ENCODE measurements around the gene ATP2B2. TPM values are rescaled to one million over a fixed set of nuclear protein-coding genes. Genes with fewer than 3 reads are reported as not detected.
"Not testable (repeated sequence)": the region's sequence is repeated elsewhere in the genome, so short reads cannot be mapped to it uniquely, and the experiment has no call there.

ATP2B2 gene
- total RNA-seq, 2 experiments from 2014 or later: not detected

DNA sequence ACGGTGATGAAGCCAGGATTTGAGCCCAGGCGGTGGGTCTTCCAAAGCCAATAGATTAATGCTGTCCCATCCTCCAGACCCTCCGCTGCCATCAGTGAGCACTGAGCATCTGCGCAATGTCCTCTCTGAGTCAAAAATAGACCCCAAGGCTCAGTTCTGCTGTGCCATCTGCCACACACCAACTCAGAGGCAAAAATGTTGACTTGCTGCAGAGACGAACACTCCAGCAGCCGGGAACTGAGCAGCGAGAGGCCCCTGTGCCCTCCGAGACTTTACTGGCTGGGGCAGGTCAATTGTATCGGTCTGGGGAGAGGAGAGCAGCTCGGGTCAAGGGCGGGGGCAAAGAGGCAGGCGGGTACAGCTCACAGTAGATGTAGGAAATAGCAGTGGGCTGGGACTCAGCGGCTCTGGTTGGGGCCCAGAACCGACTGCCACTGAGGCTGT lies 41.5 kb upstream of the ATP2B2 start:
- ChIA-PET POLR2A (no interaction called here), CTCF (no interaction called here)
- Mint-ChIP-seq H3K4me3 (no peak overlapping the region), H3K36me3 (ENCODE audit: low read depth) (peaks cover 2% of the 10 kb centered on the region), H3K9me3 (peaks cover 10% of the 10 kb centered on the region), H3K4me1 (peaks cover 32% of the 10 kb centered on the region), H3K27me3 (peaks cover 23% of the 10 kb centered on the region), H3K27ac (no peak overlapping the region)
- no peak for DNase-seq

DNA sequence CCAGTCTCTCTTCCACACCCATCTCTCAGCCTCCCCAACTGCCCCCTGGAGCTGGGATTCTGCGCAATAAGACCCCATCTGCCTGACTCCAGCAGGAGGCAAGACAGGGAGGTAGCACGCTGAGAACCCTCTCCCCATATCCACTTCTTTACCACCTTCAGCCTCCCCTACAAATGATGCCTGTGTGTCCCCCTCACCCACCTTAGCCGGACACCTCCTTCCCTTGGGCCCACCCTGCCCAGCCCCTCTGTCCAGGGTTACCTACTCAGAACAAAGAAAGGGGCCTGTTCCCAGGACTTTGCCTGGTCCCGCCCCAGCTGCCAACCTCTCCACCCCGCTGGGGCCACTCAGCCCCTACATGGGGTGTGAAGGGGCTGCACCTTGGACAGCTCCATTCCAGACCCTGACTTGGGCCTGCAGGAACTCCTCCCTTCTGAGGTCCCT lies 40.8 kb upstream of the ATP2B2 start:
- H3K4me3 Mint-ChIP-seq: no peak overlapping the region
- H3K36me3 Mint-ChIP-seq (ENCODE audit: low read depth): peaks cover 2% of the 10 kb centered on the region
- POLR2A ChIA-PET: no interaction called here
- peaks cover 27% of the 10 kb centered on the region for H3K27me3 Mint-ChIP-seq
- H3K4me1 Mint-ChIP-seq: peaks cover 25% of the 10 kb centered on the region
- no peak overlapping the region for H3K27ac Mint-ChIP-seq
- DNase-seq: peak; percentile 9
- H3K9me3 Mint-ChIP-seq: peaks cover 13% of the 10 kb centered on the region
- CTCF ChIA-PET: no interaction called here

DNA sequence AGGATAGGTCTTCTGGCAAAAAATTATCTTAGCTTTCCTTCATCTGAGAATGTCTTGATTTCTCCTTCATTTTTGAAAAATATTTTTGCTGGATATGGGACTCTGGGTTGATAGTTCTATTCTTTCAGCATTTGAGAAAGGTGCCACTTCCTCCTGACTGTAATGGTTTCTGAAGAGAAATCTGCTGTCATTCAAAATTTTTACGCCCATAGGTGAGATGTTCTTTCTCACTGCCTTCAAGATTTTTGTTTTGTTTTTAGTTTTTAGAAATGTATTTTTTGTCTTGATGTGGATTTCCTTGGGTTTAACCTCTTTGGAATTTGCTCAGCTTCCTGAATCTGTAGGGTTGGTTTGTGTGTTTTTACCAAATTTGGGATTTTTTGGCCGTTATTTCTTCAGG lies 37.1 kb upstream of the ATP2B2 start:
- Mint-ChIP-seq H3K27ac (no peak overlapping the region), H3K4me3 (no peak overlapping the region), H3K4me1 (no peaks in the 10 kb centered on the region), H3K9me3 (peaks cover 13% of the 10 kb centered on the region), H3K36me3 (ENCODE audit: low read depth) (peaks cover 2% of the 10 kb centered on the region), H3K27me3 (peaks cover 39% of the 10 kb centered on the region)
- CTCF ChIA-PET: no interaction called here
- no peak for DNase-seq
- POLR2A ChIA-PET: interaction anchor here (0.6 kb wide), 1 partner anchor 597 kb away, joined by 3 read pairs; no protein-coding TSS in a partner anchor

DNA sequence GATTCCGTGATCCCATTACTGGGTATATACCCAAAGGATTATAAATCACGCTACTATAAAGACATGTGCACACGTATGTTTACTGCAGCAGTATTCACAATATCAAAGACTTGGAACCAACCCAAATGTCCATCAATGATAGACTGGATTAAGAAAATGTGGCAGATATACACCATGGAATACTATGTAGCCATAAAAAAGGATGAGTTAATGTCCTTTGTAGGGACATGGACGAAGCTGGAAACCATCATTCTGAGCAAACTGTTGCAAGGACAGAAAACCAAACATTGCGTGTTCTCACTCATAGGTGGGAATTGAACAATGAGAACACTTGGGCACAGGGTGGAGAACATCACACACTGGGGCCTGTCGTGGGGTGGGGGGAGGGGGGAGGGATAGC lies 35.0 kb upstream of the ATP2B2 start:
- POLR2A ChIA-PET; DNase-seq; H3K27ac Mint-ChIP-seq; H3K4me3 Mint-ChIP-seq; H3K36me3 Mint-ChIP-seq (ENCODE audit: low read depth); H3K4me1 Mint-ChIP-seq; CTCF ChIA-PET: not testable (repeated sequence)
- H3K27me3 Mint-ChIP-seq: peaks cover 41% of the 10 kb centered on the region
- H3K9me3 Mint-ChIP-seq: peaks cover 13% of the 10 kb centered on the region

DNA sequence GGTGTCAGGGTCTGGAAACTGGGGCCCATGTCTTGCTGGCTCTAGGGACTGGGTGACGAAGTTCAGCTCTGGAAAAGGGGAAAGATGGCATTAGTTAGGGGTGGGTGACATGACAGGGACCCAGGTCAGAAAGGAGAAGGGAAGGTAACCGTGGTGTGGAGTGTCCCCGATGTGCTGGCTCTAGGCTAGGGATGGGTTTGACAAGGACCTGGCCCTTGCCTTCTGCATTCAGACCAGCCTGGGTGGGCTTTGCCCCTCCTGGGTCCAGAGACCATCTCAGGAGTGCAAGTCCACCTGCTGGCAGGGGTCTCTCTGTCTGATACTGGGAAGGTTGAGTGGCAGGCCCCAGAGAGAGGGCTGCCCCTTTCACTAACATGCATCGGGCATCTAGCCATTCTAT lies 28.7 kb upstream of the ATP2B2 start:
- H3K27me3 Mint-ChIP-seq: peaks cover 15% of the 10 kb centered on the region
- POLR2A ChIA-PET: no interaction called here
- no peaks in the 10 kb centered on the region for H3K36me3 Mint-ChIP-seq (ENCODE audit: low read depth)
- H3K4me1 Mint-ChIP-seq: no peaks in the 10 kb centered on the region
- H3K9me3 Mint-ChIP-seq: no peaks in the 10 kb centered on the region
- H3K27ac Mint-ChIP-seq: no peak overlapping the region
- no peak for DNase-seq
- CTCF ChIA-PET: interaction anchor here (0.7 kb wide), 1 partner anchor 18 kb away, joined by 3 read pairs; no protein-coding TSS in a partner anchor
- no peak overlapping the region for H3K4me3 Mint-ChIP-seq

DNA sequence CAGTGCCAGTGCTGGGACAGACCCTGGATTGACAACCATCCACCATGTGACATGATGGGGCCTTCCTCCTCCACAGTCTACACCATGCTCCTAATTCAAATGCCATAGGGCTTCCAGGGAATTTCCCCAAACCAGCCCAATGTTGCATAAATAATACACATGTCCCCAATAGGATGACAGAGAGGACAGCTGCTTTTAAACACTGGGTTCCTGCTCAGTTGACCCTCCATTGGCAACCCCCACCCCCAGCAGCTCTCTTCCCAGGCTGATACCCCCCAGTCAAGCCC lies 28.3 kb upstream of the ATP2B2 start:
- Mint-ChIP-seq H3K4me3 (no peak overlapping the region), H3K36me3 (ENCODE audit: low read depth) (no peaks in the 10 kb centered on the region), H3K27ac (no peak overlapping the region), H3K9me3 (no peaks in the 10 kb centered on the region), H3K27me3 (peaks cover 11% of the 10 kb centered on the region), H3K4me1 (no peaks in the 10 kb centered on the region)
- no peak for DNase-seq
- CTCF ChIA-PET: interaction anchor here (1.1 kb wide), 1 partner anchor 205 kb away, joined by 3 read pairs; no protein-coding TSS in a partner anchor
- POLR2A ChIA-PET: no interaction called here

DNA sequence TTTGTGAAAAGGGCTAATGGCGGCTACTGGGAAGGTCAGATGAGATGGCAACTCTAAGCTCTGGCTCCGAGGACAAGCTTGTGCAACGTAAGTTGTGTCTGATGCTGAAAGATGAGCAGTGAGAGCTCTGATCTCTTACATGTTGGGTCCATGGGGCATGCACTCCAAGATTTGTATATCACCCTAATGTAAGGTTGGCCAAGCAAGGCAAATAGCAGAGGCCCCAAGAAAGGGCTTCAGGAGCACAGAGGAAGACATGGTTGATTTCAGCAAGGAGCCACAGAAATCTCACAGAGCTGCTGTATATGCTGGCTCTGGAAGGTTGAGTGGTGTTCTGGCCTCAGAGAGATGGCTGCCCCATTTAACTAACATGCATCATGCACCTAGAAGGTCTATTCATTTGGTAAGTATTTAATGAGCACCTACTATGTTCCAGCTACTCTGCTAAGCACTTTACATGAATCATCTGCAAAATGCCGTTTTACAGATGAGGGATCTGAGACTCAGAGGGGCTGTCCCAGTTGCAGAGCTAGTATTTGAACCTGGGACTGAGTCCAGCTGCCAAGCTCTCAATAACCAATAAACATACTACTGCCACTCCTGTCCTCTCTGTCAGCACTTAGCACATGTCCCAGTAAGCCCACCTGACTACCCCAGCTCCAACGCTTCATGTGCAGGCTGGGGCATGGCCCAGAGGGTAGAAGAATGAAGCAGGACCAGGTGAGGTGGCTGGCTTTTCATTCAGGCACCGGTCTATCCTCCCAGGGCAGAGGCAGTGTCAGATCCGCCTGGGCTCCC lies 27.8 kb upstream of the ATP2B2 start:
- Mint-ChIP-seq H3K36me3 (ENCODE audit: low read depth) (no peaks in the 10 kb centered on the region), H3K4me1 (no peaks in the 10 kb centered on the region), H3K27me3 (peaks cover 7% of the 10 kb centered on the region), H3K4me3 (no peak overlapping the region), H3K9me3 (no peaks in the 10 kb centered on the region), H3K27ac (no peak overlapping the region)
- CTCF ChIA-PET: interaction anchor here (1.1 kb wide), 2 partner anchors 70 to 205 kb away, joined by 3 read pairs; no protein-coding TSS in a partner anchor
- no peak for DNase-seq
- POLR2A ChIA-PET: no interaction called here

DNA sequence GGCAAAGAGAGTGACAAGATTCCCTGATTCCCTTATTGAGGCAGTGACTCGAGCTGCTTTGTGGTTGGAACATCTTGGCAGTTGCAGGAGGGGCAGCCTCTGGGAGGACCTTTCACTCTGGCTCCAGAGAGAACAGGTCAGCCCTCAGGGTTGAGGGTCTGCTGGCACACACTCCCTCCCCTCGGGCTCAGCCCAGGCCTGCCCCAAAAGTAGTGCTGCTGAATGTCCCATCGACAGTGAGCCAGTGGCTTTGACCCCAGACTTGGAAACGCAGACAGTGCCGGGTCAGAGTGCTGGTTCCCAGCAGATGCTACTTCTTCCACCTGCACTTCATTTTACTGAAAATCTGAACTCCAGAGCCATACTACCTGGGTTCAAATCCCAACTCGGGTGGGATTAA lies 25.6 kb upstream of the ATP2B2 start:
- ChIA-PET CTCF (no interaction called here), POLR2A (no interaction called here)
- peaks cover 4% of the 10 kb centered on the region for H3K27me3 Mint-ChIP-seq
- no peak overlapping the region for H3K27ac Mint-ChIP-seq
- no peaks in the 10 kb centered on the region for H3K36me3 Mint-ChIP-seq (ENCODE audit: low read depth)
- no peaks in the 10 kb centered on the region for H3K4me1 Mint-ChIP-seq
- no peak overlapping the region for H3K4me3 Mint-ChIP-seq
- no peaks in the 10 kb centered on the region for H3K9me3 Mint-ChIP-seq
- DNase-seq: no peak

DNA sequence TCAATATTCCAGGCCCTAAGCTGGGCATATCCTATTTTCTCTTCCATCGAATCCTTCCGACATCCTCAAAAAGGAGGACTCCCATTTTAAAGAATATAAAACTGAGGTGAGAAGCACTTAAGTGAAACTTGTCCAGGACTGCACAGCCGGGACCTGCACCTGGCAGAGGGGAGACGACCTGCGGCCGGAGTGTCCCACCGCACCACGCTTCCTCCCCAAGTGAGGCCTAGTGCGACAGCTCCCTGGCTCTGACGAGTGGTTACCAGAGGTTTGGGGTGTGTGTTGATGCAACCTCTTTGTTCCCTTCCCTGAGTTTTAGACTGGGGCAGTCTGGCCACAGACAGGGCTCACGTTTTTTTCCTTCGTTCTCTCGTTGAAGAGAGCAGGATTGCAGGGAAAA lies 24.9 kb upstream of the ATP2B2 start:
- ChIA-PET CTCF (no interaction called here), POLR2A (no interaction called here)
- H3K4me3 Mint-ChIP-seq: no peak overlapping the region
- H3K27me3 Mint-ChIP-seq: peaks cover 10% of the 10 kb centered on the region
- H3K9me3 Mint-ChIP-seq: no peaks in the 10 kb centered on the region
- no peak for DNase-seq
- no peaks in the 10 kb centered on the region for H3K36me3 Mint-ChIP-seq (ENCODE audit: low read depth)
- H3K4me1 Mint-ChIP-seq: no peaks in the 10 kb centered on the region
- H3K27ac Mint-ChIP-seq: no peak overlapping the region

DNA sequence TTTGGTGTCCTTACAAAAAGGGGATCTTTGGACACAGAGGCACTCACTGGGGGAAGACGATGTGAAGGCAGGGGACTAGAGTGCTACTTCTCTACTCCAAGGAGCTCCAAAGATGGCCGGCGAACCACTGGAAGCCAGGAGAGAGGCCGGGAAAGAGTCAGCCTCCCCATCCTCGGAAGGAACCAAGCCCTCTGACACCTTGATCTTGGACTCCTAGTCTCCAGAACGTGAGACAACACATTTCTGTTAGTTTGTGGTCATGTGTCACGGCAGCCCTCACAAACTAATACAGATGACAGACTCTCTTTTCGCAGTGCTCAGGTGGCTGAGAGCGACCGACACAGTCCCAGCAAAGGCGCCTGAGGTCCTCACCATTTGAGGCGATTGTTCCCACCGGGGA lies 24.4 kb upstream of the ATP2B2 start:
- Mint-ChIP-seq H3K27ac (no peak overlapping the region), H3K27me3 (peaks cover 12% of the 10 kb centered on the region), H3K9me3 (no peaks in the 10 kb centered on the region), H3K36me3 (ENCODE audit: low read depth) (no peaks in the 10 kb centered on the region), H3K4me3 (no peak overlapping the region), H3K4me1 (no peaks in the 10 kb centered on the region)
- ChIA-PET POLR2A (no interaction called here), CTCF (no interaction called here)
- no peak for DNase-seq

DNA sequence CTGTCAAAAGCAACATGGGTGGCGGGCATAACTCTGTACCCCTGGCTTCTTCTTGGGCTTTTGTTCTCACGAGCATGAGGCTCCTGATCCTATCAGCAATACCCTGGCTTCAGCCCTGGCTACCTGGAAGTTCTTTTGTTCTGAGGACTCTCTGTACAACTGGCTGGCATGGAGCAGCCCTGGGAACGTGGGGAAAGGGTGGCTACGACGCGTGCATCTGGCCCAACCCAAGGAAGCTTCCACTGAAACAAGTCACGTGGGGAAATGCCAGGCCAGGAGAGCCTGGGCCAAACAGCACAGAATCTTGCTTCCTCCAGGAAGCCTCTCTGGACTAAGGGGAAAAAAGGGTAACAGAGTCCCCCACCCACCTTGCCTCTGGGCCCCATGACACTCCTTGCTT lies 22.7 kb upstream of the ATP2B2 start:
- Mint-ChIP-seq H3K27ac (no peak overlapping the region), H3K9me3 (no peaks in the 10 kb centered on the region), H3K27me3 (peaks cover 25% of the 10 kb centered on the region), H3K4me1 (no peaks in the 10 kb centered on the region), H3K4me3 (no peak overlapping the region), H3K36me3 (ENCODE audit: low read depth) (no peaks in the 10 kb centered on the region)
- DNase-seq: no peak
- CTCF ChIA-PET: no interaction called here
- POLR2A ChIA-PET: no interaction called here

DNA sequence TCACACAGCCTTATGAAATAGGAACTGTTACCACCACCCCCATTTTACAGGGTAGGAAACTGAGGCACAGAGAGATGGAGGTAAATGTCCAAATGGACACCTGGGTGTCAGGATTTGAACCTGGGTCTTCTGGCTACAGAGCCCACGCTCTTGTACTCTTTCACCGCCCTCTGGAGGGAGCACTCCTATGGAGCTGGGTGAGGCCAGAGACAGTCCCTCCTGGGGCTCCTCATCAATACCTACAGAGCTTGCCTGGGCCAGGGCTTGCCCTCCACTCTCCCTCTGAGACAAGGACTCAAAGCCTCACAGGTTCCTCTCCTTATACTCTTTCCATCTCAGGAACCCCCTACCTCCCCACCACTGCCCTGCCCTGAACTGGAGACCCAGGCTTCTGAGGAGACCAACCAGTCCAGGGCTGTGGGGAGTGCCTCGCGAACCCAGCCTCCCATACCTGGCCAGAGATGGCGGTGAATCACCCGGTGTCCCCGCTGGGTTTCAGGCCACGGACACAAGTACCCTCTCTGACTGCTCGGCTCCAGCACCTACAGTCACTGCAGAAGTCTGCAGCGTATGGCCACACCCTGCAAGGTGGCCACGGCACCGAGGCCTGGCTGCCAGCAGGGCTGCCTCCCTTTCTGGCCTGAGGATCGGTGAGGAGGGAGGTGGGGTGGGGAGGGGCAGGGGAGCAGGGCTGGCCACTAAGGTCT lies 22.1 kb upstream of the ATP2B2 start:
- Mint-ChIP-seq H3K27me3 (peaks cover 30% of the 10 kb centered on the region), H3K4me3 (no peak overlapping the region), H3K4me1 (no peaks in the 10 kb centered on the region), H3K9me3 (no peaks in the 10 kb centered on the region), H3K27ac (no peak overlapping the region), H3K36me3 (ENCODE audit: low read depth) (no peaks in the 10 kb centered on the region)
- POLR2A ChIA-PET: no interaction called here
- DNase-seq: no peak
- CTCF ChIA-PET: no interaction called here

DNA sequence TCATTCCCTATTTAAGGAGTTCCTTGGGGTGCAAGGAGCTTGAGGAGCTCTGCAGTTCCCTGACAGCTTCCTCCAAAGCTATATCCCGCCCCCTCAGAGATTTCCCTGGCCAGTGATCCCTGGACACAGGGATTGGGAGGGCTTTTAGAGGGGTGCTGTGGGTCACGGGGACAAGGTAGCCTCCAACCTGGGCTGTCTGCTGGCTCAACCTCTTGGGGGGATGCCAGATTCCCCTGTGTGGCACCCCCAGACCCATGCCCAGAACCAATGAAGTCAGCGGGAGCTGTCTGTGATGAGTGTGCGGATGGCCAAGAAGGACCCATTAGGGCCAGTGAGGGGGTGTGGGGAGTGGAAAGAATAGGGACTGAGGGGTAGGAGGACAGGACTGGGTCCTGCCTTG lies 21.0 kb upstream of the ATP2B2 start:
- no peaks in the 10 kb centered on the region for H3K4me1 Mint-ChIP-seq
- CTCF ChIA-PET: interaction anchor here (0.7 kb wide), 1 partner anchor 14 kb away, joined by 3 read pairs; no protein-coding TSS in a partner anchor
- H3K36me3 Mint-ChIP-seq (ENCODE audit: low read depth): no peaks in the 10 kb centered on the region
- POLR2A ChIA-PET: no interaction called here
- H3K4me3 Mint-ChIP-seq: no peak overlapping the region
- no peaks in the 10 kb centered on the region for H3K9me3 Mint-ChIP-seq
- H3K27me3 Mint-ChIP-seq: peaks cover 39% of the 10 kb centered on the region
- no peak overlapping the region for H3K27ac Mint-ChIP-seq
- no peak for DNase-seq

DNA sequence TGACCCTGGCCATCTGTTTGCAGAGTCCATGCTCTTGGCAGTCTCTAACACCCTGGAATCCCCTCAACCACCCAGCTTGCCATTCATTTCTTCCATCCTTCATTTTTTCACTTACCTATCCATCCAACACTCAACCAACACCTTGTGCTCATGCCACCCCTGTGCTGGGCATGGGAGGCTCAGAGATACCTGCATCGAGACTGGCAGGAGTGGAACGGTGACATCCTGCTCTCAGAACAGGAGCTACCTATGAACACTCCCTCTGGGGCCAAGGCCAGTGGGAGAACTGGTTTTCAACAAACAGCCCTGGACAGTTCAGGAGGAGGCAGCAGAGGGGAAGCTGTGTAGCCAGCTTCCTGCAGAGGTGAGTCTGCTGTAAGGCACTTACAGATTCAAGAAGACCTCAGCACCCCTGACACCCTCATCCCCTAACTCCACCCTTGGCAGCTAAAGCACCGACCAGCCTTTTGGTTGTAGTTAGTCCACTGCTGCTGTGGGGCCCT lies 19.5 kb upstream of the ATP2B2 start:
- H3K27ac Mint-ChIP-seq: no peak overlapping the region
- ChIA-PET POLR2A (no interaction called here), CTCF (no interaction called here)
- H3K36me3 Mint-ChIP-seq (ENCODE audit: low read depth): no peaks in the 10 kb centered on the region
- no peak overlapping the region for H3K4me3 Mint-ChIP-seq
- H3K27me3 Mint-ChIP-seq: peaks cover 40% of the 10 kb centered on the region
- no peak for DNase-seq
- H3K9me3 Mint-ChIP-seq: no peaks in the 10 kb centered on the region
- no peaks in the 10 kb centered on the region for H3K4me1 Mint-ChIP-seq
